Prostate gland (tissue), 2 donors: Measurements from ENCODE around the gene OSMR. TPM values are rescaled to one million over a fixed set of nuclear protein-coding genes. Genes with fewer than 3 reads are reported as not detected.

Source experiments
- DNase-seq: peaks from one replicate; pipeline ENCODE4 v3.0.0-alpha.2; 2019; ENCODE audit warnings: low spot score
- H3K27ac ChIP-seq, 2 donors: fragments of 200-600 bp; sonication (generic); 2 replicates each; pipeline ENCODE4 v1.5.1; 2017 to 2019
- H3K27me3 ChIP-seq: fragments of 200-600 bp; sonication (generic); replicated peaks from 2 replicates; pipeline ENCODE4 v1.5.1; 2019; ENCODE audit not compliant: insufficient read depth
- H3K36me3 ChIP-seq, 2 donors: fragments of 200-600 bp; sonication (generic); 1 replicate in 1 of 2; 2 replicates in 1 of 2; pipeline versions ENCODE4 v1.5.1 to v1.8.1; 2017 to 2019
- H3K4me1 ChIP-seq: fragments of 200-600 bp; sonication (generic); replicated peaks from 2 replicates; pipeline ENCODE4 v1.5.1; 2019
- H3K4me3 ChIP-seq, 2 donors: fragments of 200-600 bp; sonication (generic); 2 replicates each; pipeline ENCODE4 v1.5.1; 2017 to 2019
- H3K9me3 ChIP-seq: fragments of 200-600 bp; sonication (generic); 2 replicates; pipeline ENCODE4 v1.5.1; 2017
- POLR2A ChIP-seq: fragments of 450-650 bp; IDR thresholded peaks from one replicate; pipeline ENCODE4 v1.6.1; 2016; ENCODE audit warnings: antibody characterized with exemption, mild to moderate bottlenecking
- POLR2AphosphoS5 ChIP-seq: sonication (generic); formaldehyde crosslinking; IDR thresholded peaks from one replicate; pipeline ENCODE4 v1.6.1; 2017; ENCODE audit warnings: antibody characterized with exemption
- WGBS: methylation state at CpG from one replicate; pipeline ENCODE4 v1.1.5; 2018; 5-methylcytosine and 5-hydroxymethylcytosine counted together
- intact Hi-C: fragments of 100-400 bp; cut with DNase I; formaldehyde crosslinking; loops from one replicate; pipeline ENCODE4 v1.14.2; 2022
- total RNA-seq, 2 donors: library from RNA; depleted of rRNA; stranded (reverse); fragments of >200 nt; gene quantifications; one replicate each; pipeline ENCODE4 v1.1.0, GENCODE V29; 2016
- TF ChIP-seq, protein P1 (sequence below), 4 experiments: fragments of 200-600 bp in 2 of 4; fragments of 450-650 bp in 2 of 4; sonication (generic) in 2 of 4; IDR thresholded peaks; 1 replicate in 3 of 4; 2 replicates in 1 of 4; pipeline ENCODE4 v1.5.1; 2016 to 2019; ENCODE audit warnings: antibody characterized with exemption in 4 of 4, mild to moderate bottlenecking in 2 of 4, moderate library complexity in 2 of 4

OSMR gene
- total RNA-seq, 2 donors from 2014 or later: 14.3 to 21.6 TPM

DNA sequence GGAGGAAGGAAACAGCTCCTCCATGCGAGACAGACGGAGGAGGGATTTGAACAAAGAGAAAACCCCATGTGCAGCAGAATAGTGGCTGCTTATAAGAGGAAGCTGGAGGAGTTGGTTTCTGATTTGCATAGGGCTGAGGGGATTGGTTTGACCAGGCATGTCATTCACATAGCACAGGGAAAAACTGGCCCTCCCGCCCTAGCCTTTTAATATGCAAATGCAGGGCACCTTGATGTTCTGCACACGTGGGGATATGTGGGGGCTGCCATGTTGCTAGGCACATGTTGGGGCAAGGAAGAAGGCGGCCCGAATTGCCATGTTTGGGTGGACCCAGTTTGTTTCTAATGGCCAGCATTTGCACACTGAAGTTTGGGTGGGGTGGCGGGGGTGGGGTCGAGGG lies 42.2 kb downstream of the OSMR start:
- TF ChIP-seq, protein P1, sequence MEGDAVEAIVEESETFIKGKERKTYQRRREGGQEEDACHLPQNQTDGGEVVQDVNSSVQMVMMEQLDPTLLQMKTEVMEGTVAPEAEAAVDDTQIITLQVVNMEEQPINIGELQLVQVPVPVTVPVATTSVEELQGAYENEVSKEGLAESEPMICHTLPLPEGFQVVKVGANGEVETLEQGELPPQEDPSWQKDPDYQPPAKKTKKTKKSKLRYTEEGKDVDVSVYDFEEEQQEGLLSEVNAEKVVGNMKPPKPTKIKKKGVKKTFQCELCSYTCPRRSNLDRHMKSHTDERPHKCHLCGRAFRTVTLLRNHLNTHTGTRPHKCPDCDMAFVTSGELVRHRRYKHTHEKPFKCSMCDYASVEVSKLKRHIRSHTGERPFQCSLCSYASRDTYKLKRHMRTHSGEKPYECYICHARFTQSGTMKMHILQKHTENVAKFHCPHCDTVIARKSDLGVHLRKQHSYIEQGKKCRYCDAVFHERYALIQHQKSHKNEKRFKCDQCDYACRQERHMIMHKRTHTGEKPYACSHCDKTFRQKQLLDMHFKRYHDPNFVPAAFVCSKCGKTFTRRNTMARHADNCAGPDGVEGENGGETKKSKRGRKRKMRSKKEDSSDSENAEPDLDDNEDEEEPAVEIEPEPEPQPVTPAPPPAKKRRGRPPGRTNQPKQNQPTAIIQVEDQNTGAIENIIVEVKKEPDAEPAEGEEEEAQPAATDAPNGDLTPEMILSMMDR (IDR thresholded peaks at IDR 0.05): no peak
- no peak for TF ChIP-seq POLR2AphosphoS5
- no peak for TF ChIP-seq POLR2A
- H3K27me3 ChIP-seq: no peaks in the 10 kb centered on the region
- peaks cover 0 to 7% of the 10 kb centered on the region in 2 donors for H3K36me3 ChIP-seq
- H3K27ac ChIP-seq: no peak overlapping the region
- intact Hi-C loops: no loop called here
- H3K4me1 ChIP-seq: no peaks in the 10 kb centered on the region
- DNase-seq: no peak
- WGBS: 69% methylated on average over 8 of the region's 8 CpGs
- no peak overlapping the region for H3K4me3 ChIP-seq
- H3K9me3 ChIP-seq: no peaks in the 10 kb centered on the region

DNA sequence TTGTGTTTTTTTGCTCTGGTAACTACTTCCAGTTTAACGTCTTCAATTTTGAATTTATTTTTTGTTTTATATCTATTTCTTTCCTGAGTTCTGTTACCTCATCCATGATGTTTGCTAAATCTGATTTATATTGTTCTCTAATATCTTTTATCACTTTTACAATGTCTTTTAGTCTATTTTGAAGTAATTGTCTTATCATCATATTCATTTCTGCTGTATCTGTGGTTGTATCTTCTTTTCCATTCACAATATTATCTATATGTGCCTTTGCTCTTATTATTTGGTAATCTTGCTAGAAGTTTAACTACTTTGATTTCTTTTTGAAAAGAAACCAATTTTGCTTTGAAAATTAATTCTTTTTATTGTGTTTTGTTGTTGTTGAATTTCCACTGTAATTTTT lies 43.6 kb downstream of the OSMR start:
- H3K4me3 ChIP-seq: no peak overlapping the region
- WGBS: 87% methylated on average over 1 of the region's 1 CpG
- no peaks in the 10 kb centered on the region for H3K27me3 ChIP-seq

DNA sequence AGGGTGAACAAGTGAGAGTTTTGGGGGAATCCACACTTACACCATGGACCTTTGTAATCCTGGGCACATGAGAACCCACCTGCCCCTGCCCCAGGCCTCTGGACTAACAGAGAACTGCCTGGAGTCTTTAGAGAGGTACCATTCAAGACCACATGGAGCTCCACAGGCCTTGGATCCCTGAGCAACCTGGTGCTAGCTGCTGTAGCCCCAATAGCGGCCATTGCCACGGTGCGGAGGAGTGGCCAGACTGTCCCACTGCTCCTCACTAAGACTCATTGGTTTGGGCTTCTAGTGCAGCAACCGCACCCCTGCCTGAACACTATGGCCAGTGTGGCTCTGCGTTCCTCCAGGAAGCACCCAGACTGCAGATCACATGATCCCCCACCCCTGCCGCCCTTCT lies 45.8 kb downstream of the OSMR start:
- H3K27me3 ChIP-seq: no peaks in the 10 kb centered on the region
- no peaks in the 10 kb centered on the region for H3K36me3 ChIP-seq
- no peak overlapping the region for H3K27ac ChIP-seq
- no peak overlapping the region for H3K4me3 ChIP-seq
- no peaks in the 10 kb centered on the region for H3K9me3 ChIP-seq
- 90% methylated on average over 6 of the region's 6 CpGs for WGBS
- no peak for DNase-seq
- no peaks in the 10 kb centered on the region for H3K4me1 ChIP-seq
- intact Hi-C loops: no loop called here
- TF ChIP-seq POLR2A: no peak
- TF ChIP-seq, protein P1 (IDR thresholded peaks at IDR 0.05): no peak
- TF ChIP-seq POLR2AphosphoS5: no peak

More for the DNA sequence above, 43.6 kb downstream of the OSMR start:
- Histone ChIP-seq H3K36me3 (peaks cover 0 to 3% of the 10 kb centered on the region in 2 donors), H3K9me3 (no peaks in the 10 kb centered on the region), H3K27ac (no peak overlapping the region), H3K4me1 (no peaks in the 10 kb centered on the region)
- TF ChIP-seq, protein P1 (IDR thresholded peaks at IDR 0.05): no peak
- TF ChIP-seq POLR2A (no peak), POLR2AphosphoS5 (no peak)
- intact Hi-C loops: no loop called here
- no peak for DNase-seq

GRCh38 chr5:38892363-38892762 lies 46.6 kb downstream of the OSMR start:
- no peaks in the 10 kb centered on the region for H3K9me3 ChIP-seq
- intact Hi-C loops: no loop called here
- no peaks in the 10 kb centered on the region for H3K4me1 ChIP-seq
- no peak for DNase-seq
- no peaks in the 10 kb centered on the region for H3K27me3 ChIP-seq
- TF ChIP-seq POLR2AphosphoS5 (no peak), POLR2A (no peak)
- TF ChIP-seq, protein P1 (IDR thresholded peaks at IDR 0.05): no peak
- H3K36me3 ChIP-seq: no peaks in the 10 kb centered on the region
- 91% methylated on average over 3 of the region's 3 CpGs for WGBS
- H3K27ac ChIP-seq: no peak overlapping the region
- H3K4me3 ChIP-seq: no peak overlapping the region

GRCh38 chr5:38896760-38897159 lies 50.9 kb downstream of the OSMR start:
- Histone ChIP-seq H3K36me3 (no peaks in the 10 kb centered on the region), H3K27ac (no peak overlapping the region), H3K4me3 (no peak overlapping the region), H3K4me1 (no peaks in the 10 kb centered on the region), H3K9me3 (no peaks in the 10 kb centered on the region), H3K27me3 (no peaks in the 10 kb centered on the region)
- WGBS: 71% methylated on average over 3 of the region's 3 CpGs
- TF ChIP-seq POLR2AphosphoS5 (no peak), POLR2A (no peak)
- TF ChIP-seq, protein P1 (IDR thresholded peaks at IDR 0.05): no peak
- intact Hi-C loops: no loop called here
- DNase-seq: no peak
